K562 (cell line): ENCODE results near the gene COQ8B. TPM values are rescaled to one million over a fixed set of nuclear protein-coding genes. Genes with fewer than 3 reads are reported as not detected.
A peak's percentile ranks its signal among the peaks of the same experiment; 100 is the strongest.

ENCODE experiments used
- ATAC-seq: fragments of 200-7000 bp; cut with Tn5 transposase; 3 replicates; pipeline ENCODE4 v1.9.1; 2020; ENCODE audit warnings: moderate library complexity
- BruUV-seq: library from RNA; stranded (reverse); fragments of 400-500 nt; replicated peaks from 2 replicates; lab custom pipeline; 2021; lab: Mats Ljungman, UMichigan
- CTCF ChIA-PET: fragments of 300-600 bp; formaldehyde crosslinking; extraction: SDS; loops from one replicate; lab custom pipeline; 2021; ENCODE audit warnings: low intra/inter-chr PET ratio; lab: Yijun Ruan, JAX
- POLR2A ChIA-PET: fragments of 300-600, 350-650 bp; sonication (Branson Sonifier 250); formaldehyde crosslinking; extraction: SDS; loops from one replicate; lab custom pipeline; 2021; ENCODE audit warnings: antibody characterized with exemption, inconsistent platforms; lab: Yijun Ruan, JAX
- DNase-seq, 4 experiments: peaks; one replicate each; pipeline versions ENCODE4 v3.0.0 to v3.0.0-alpha.2; 2011 to 2018; ENCODE audit warnings: low spot score in 3 of 4, mixed read lengths in 3 of 4; ENCODE audit errors: extremely low read depth in 1 of 4
- FAIRE-seq: peaks from 2 replicates; lab custom pipeline; 2011; peaks lifted over from hg19 to GRCh38; lab: Jason Lieb, UNC
- H2AFZ ChIP-seq: 2 replicates; pipeline ENCODE4 v1.6.0; 2011; ENCODE audit warnings: low read depth, low read length, control low read depth, inconsistent platforms
- H3K27ac ChIP-seq: fragments of 200-600 bp; 3 replicates; pipeline ENCODE4 v1.8.0; 2011; ENCODE audit warnings: low read depth, mild to moderate bottlenecking, control low read depth, inconsistent platforms, low read length, moderate library complexity, mixed read lengths; ENCODE audit errors: extremely low read depth
- H3K27me3 ChIP-seq, 2 experiments: fragments of 300-600 bp in 1 of 2; 2 replicates in 1 of 2; 3 replicates in 1 of 2; pipeline versions ENCODE4 v1.6.0 to v1.8.0; 2011; ENCODE audit warnings: inconsistent platforms in 2 of 2, low read length in 2 of 2, mild to moderate bottlenecking in 1 of 2, mixed read lengths in 1 of 2, moderate library complexity in 1 of 2; ENCODE audit not compliant: control insufficient read depth in 2 of 2, insufficient read depth in 2 of 2
- H3K36me3 ChIP-seq: fragments of 300-600 bp; 3 replicates; pipeline ENCODE4 v1.8.0; 2011; ENCODE audit warnings: mild to moderate bottlenecking, low read length, inconsistent platforms; ENCODE audit not compliant: control insufficient read depth, insufficient read depth
- H3K4me1 ChIP-seq, 2 experiments: fragments of 200-600 bp in 1 of 2; replicated peaks in 1 of 2; 2 replicates in 1 of 2; 3 replicates in 1 of 2; pipeline versions ENCODE4 v1.5.1 to v1.8.0; 2011; ENCODE audit warnings: inconsistent platforms in 2 of 2, low read length in 2 of 2, mild to moderate bottlenecking in 1 of 2, mixed read lengths in 1 of 2, moderate library complexity in 1 of 2; ENCODE audit not compliant: control insufficient read depth in 2 of 2, insufficient read depth in 2 of 2
- H3K4me2 ChIP-seq: 2 replicates; pipeline ENCODE4 v1.6.1; 2011; ENCODE audit warnings: low read length, control low read depth, inconsistent platforms, mixed read lengths; ENCODE audit not compliant: insufficient read depth
- H3K4me3 ChIP-seq: fragments of 200-600 bp; sonication (generic), shearing (Covaris generic); 2 replicates; pipeline ENCODE4 v1.5.1; 2016; ENCODE audit warnings: control low read depth, inconsistent platforms
- H3K79me2 ChIP-seq: fragments of 200-600 bp; 3 replicates; pipeline ENCODE4 v1.8.0; 2011; ENCODE audit warnings: low read length, inconsistent platforms; ENCODE audit not compliant: control insufficient read depth, insufficient read depth
- H3K9ac ChIP-seq, 2 experiments: 2 replicates each; pipeline versions ENCODE4 v1.6.0 to v1.6.1; 2011; ENCODE audit warnings: low read depth in 2 of 2, low read length in 2 of 2, control low read depth in 1 of 2, inconsistent platforms in 1 of 2, mild to moderate bottlenecking in 1 of 2, mixed read lengths in 1 of 2; ENCODE audit not compliant: insufficient read depth in 1 of 2
- H3K9me1 ChIP-seq: one replicate; pipeline ENCODE4 v1.6.0; 2011; ENCODE audit warnings: inconsistent platforms, mild to moderate bottlenecking, low read length, moderate library complexity; ENCODE audit not compliant: control insufficient read depth, insufficient read depth
- H3K9me3 ChIP-seq: replicated peaks from 2 replicates; pipeline ENCODE4 v1.5.1; 2011; ENCODE audit warnings: low read depth, low read length, inconsistent platforms; ENCODE audit not compliant: control insufficient read depth, insufficient read depth
- H4K20me1 ChIP-seq: replicated peaks from 2 replicates; pipeline ENCODE4 v1.6.1; 2011; ENCODE audit warnings: low read length, inconsistent platforms, mixed read lengths; ENCODE audit not compliant: control insufficient read depth, insufficient read depth
- MAZ ChIP-seq, 2 experiments: fragments of 450-650 bp in 1 of 2; sonication (generic) in 1 of 2; formaldehyde crosslinking; IDR thresholded peaks in 1 of 2; conservative IDR thresholded peaks in 1 of 2; 2 replicates each; pipeline versions ENCODE4 v1.4.0 to v1.5.0; 2020; ENCODE audit warnings: mild to moderate bottlenecking in 1 of 2, missing genetic modification reagents in 1 of 2
- RBFOX2 ChIP-seq: fragments of 200-400 bp; formaldehyde crosslinking; IDR thresholded peaks from 2 replicates; pipeline ENCODE4 v1.6.1; 2017; ENCODE audit warnings: low read depth, mild to moderate bottlenecking, low read length, moderate library complexity
- ZFP91 ChIP-seq: sonication (generic); formaldehyde crosslinking; IDR thresholded peaks from 2 replicates; pipeline ENCODE4 v1.8.0; 2022; ENCODE audit warnings: mild to moderate bottlenecking, missing genetic modification reagents
- ZSCAN32 ChIP-seq: fragments of 450-650 bp; formaldehyde crosslinking; IDR thresholded peaks from 2 replicates; pipeline ENCODE4 v1.4.0; 2020; ENCODE audit warnings: mild to moderate bottlenecking, moderate library complexity
- WGBS: fragments of 100-300 bp; shearing (Covaris generic); methylation state at CpG from one replicate; pipeline ENCODE4 v1.1.6; 2016; ENCODE audit warnings: low coverage, mixed read lengths; ENCODE audit not compliant: insufficient coverage; ENCODE audit errors: missing lambda C conversion rate; 5-methylcytosine and 5-hydroxymethylcytosine counted together
- in situ Hi-C: fragments of 300-500 bp; cut with MboI; formaldehyde crosslinking; loops from 4 replicates; pipeline ENCODE4 v1.15.0; 2018; ENCODE audit warnings: inconsistent platforms, mixed read lengths
- intact Hi-C: fragments of 100-400 bp; cut with micrococcal nuclease; formaldehyde crosslinking; loops from 2 replicates; pipeline ENCODE4 v1.14.2; 2022
- polyA plus RNA-seq, 8 experiments: library from polyadenylated mRNA; depleted of rRNA in 4 of 8; stranded (reverse) in 5 of 8; unstranded in 3 of 8; fragments of >200 nt; fragmentation: Nextera tagmentation in 2 of 8; fragmentation: Illumina TruSeq in 1 of 8; extraction: Ambion mirVana in 2 of 8; extraction: Trizol in 1 of 8; gene quantifications; 2 replicates each; pipeline versions ENCODE4 v1.2.1 to v1.2.3, GENCODE V29; 2011 to 2014; ENCODE audit warnings: inconsistent platforms in 1 of 8, missing spikeins in 1 of 8
- total RNA-seq, 7 experiments: library from RNA; depleted of rRNA in 6 of 7; stranded (reverse); fragments of >200 nt in 6 of 7; fragmentation: Illumina TruSeq in 2 of 7; extraction: Trizol in 2 of 7; gene quantifications; 2 replicates each; pipeline versions ENCODE4 v1.2.1 to v1.2.3, GENCODE V29; 2011 to 2021; ENCODE audit warnings: low replicate concordance in 1 of 7

Gene COQ8B
- total and polyA plus RNA-seq, 9 of the 15 experiments (the other 6 are each of a cell fraction or from before 2014, with no cell fraction given): 0.41 to 32.3 (median 12.9) TPM

- in situ Hi-C loops: no loop called here
- POLR2A ChIA-PET: interaction anchor here (0.8 to 1.2 kb wide), 4 partner anchors 12 to 213 kb away, joined by 3 to 6 read pairs (median 4); partner anchors contain the start of gene ACTMAP
- 88% methylated on average over 13 of the region's 13 CpGs for WGBS
- H3K27ac ChIP-seq: no peak overlapping the region
- H2AFZ ChIP-seq: no peak overlapping the region
- TF ChIP-seq MAZ (CRISPR knock-in tag; conservative IDR thresholded peaks at IDR 0.05 in 1 of 2, IDR thresholded peaks at IDR 0.05 in 1 of 2) (no peak), ZSCAN32 (CRISPR knock-in tag) (no peak), ZFP91 (CRISPR knock-in tag) (no peak), RBFOX2 (0 out of 2 replicates have a peak, but pooled peaks have one; percentile 16)
- TF ChIP-seq, all 486 proteins: peak for 1
- intact Hi-C loops: no loop called here
- Histone ChIP-seq H3K4me1 (no peaks in the 10 kb centered on the region), H3K9me1 (peaks cover 2% of the 10 kb centered on the region), H3K4me2 (no peak overlapping the region), H3K27me3 (no peaks in the 10 kb centered on the region), H3K79me2 (no peaks in the 10 kb centered on the region), H3K36me3 (peaks cover 72% of the 10 kb centered on the region), H3K4me3 (no peak overlapping the region), H4K20me1 (no peaks in the 10 kb centered on the region), H3K9ac (no peak overlapping the region; a peak in 1 of 4 replicates), H3K9me3 (no peaks in the 10 kb centered on the region)
- ATAC-seq: no peak
- CTCF ChIA-PET: no interaction called here
- FAIRE-seq: no peak
- DNase-seq: no peak
- BruUV-seq: no TSS peak
Observed at GRCh38 chr19:40733149-40733548, 16.5 kb upstream of the COQ8B start.
